GM12892 (cell line): Measurements from ENCODE around the gene SLC26A6.

Experiments used
- POLR2A ChIP-seq: IDR thresholded peaks from 2 replicates; pipeline ENCODE4 v1.6.1; 2011; ENCODE audit warnings: low read depth, low read length, control low read depth
- POLR2AphosphoS5 ChIP-seq: IDR thresholded peaks from 2 replicates; pipeline ENCODE4 v1.6.1; 2011; ENCODE audit warnings: low read depth, low read length, control low read depth
- TAF1 ChIP-seq: IDR thresholded peaks from 2 replicates; pipeline ENCODE4 v1.6.1; 2011; ENCODE audit warnings: low read depth, mild to moderate bottlenecking, control low read depth, low read length, borderline replicate concordance

DNA sequence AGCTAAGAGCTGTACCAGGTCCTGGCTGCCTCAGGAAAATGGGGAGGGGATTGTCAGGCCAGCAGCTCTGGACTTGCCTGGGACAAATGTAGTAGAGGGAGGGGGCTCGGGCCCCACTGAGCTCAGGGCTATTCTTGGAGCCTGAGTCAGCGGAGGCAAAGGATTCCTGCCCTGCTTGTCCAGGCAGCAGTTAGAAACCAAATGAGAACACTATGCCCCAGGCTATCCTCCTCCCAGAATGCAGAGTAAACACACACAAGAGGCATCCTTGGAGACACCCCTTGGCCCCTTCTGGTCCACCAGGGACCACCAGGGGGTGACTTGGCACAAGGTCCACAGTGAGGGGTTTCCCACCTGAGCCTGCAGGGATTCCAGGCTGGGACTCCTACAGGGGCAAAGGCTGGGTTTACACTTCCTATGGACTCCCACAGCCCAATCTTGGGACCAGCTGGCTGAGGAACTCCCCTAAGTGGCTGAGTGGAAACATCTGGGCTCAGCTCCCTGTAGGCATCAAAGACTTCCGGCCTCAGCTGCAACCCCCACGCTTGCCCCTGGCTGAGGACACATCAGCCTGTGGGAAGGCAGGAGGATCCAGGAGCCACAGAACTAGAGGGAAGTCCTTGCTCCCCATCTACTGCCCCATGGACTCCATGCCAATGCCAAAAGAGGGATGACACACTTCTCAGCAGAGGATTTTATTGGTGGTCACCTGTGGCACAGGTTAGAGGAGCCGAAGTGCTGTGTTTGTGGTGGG is 36.8 kb downstream of the SLC26A6 start:
- TF ChIP-seq POLR2AphosphoS5, result no peak
- no peak for TF ChIP-seq TAF1
- no peak for TF ChIP-seq POLR2A
